GM19452 (cell line): Measurements from ENCODE around the gene NSRP1.
"Not testable (repeated sequence)": the region's sequence is repeated elsewhere in the genome, so short reads cannot be mapped to it uniquely, and the experiment has no call there.

ENCODE experiments used
- ATAC-seq: cut with Tn5 transposase; IDR thresholded peaks from one replicate; pipeline ENCODE4 v1.9.1; 2021; ENCODE audit not compliant: unreplicated experiment

The NSRP1 gene

GRCh38 chr17:30116661-30117551, at the start of gene NSRP1:
Gene NSRP1 (plus strand): TSS chr17:30116816. CDS start chr17:30116844, 28 bp downstream.
- ATAC-seq = peak; percentile 59

- ATAC-seq = no peak
Measured at GRCh38 chr17:30068465-30068864, 48.2 kb upstream of the NSRP1 start.

GRCh38 chr17:30074254-30074653, 42.4 kb upstream of the NSRP1 start:
- ATAC-seq = no peak

GRCh38 chr17:30074730-30075129, 41.9 kb upstream of the NSRP1 start:
- ATAC-seq = no peak

DNA sequence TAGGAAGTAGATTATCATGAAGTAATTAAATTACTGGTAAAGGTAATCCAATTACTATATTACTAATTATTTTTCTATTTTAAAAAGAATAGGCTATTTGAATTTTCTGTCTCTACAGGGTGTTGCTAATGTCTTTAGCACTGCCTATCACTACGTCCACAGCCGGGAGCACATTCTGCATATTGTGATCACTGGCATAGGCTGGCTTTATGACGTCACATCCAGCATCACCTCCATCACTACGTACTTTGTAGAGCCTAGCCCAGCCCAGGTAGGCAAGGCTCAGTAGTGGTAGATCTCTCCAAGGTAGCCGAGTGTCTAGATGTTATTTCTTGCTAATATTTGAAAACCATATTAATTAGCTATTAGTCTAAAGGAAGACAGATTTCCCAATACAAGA, 33.8 kb upstream of the NSRP1 start:
- no peak for ATAC-seq

DNA sequence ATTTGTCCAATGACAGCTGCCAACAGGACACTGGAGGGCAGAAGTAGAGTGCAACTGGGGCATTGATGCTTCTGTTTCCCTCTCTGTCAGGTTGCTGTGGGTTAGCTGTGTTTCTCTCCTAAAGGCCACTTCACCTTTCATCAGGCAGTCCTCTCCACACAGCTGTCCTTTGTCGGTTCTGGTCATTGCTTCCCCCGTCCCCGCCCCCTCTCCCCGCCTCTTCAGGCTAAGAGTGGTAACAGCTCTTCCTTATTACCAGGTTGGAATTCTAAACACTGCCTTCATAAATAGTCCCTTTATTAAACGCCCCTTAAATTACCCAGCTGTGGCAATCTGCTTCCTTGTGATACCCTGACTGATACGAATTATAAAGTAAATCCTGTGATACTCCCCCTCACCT, 31.8 kb upstream of the NSRP1 start:
- ATAC-seq = no peak

DNA sequence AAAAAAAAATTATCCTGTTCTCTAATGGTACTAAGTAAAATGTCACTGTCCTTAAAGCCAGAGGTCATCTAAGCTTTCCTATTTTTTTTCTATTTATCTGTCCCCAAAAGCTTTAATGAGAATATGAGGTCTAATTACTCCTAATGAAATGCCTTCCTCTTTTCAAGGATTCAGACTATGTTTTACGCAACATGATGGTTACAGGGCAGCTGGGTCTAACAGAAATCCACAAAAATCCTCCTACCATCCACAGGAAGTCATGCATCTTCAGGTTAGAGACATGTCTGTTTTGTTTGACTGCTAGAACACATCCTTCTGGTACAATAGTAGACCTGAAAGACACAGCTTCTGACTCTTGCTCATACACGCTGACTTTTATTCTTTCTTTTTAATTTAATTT, 29.7 kb upstream of the NSRP1 start:
- ATAC-seq = no peak

- not testable (repeated sequence) for ATAC-seq
Measured at GRCh38 chr17:30087431-30087830, 29.2 kb upstream of the NSRP1 start.

DNA sequence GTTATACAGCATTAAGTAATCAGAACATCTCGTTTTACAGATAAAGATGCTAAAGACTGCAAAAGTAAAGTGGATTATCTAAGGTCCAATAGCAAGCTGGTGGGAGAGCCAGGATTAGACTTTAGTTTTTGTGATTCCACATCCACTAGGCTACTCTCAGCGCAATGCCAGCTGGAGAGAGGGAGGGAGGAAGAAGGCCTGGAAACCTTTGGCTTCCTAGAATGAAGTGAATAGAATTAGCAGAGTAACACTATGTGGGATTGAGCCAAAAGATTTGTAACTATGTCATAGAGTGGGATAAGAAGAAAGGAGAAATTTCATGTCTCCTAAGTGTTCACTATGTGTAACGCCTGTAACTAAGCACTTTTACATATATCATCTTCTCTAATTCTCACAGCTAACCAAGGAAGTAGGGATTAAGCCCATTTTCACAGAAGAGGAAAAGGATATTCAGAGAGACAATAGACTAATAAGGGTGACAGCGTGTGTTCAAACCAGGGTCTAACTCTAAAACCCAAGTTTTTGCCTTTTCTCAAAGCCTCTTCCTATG, 25.4 kb upstream of the NSRP1 start:
- no peak for ATAC-seq

- no peak for ATAC-seq
Measured at GRCh38 chr17:30091771-30092170, 24.8 kb upstream of the NSRP1 start.

DNA sequence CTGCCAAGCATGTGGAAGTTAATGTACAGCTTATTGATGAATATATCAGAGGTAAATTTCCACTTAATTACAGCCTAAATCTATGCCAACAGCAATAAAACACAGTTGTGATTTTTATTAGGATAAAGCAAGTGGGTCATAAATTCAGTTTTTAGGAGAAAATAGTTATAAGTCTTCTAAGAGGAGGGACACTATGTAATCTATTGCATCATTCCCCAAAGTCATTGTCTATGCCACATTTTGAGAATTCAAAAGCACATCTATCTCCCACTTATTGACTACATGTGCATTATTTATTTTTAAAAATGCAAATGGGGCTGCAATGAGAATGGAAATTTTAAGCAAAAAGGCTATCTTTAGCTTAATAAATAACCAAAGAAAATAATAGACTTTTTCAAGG, 23.7 kb upstream of the NSRP1 start:
- ATAC-seq = no peak

- no peak for ATAC-seq
Measured at GRCh38 chr17:30093463-30094147, 23.0 kb upstream of the NSRP1 start.

DNA sequence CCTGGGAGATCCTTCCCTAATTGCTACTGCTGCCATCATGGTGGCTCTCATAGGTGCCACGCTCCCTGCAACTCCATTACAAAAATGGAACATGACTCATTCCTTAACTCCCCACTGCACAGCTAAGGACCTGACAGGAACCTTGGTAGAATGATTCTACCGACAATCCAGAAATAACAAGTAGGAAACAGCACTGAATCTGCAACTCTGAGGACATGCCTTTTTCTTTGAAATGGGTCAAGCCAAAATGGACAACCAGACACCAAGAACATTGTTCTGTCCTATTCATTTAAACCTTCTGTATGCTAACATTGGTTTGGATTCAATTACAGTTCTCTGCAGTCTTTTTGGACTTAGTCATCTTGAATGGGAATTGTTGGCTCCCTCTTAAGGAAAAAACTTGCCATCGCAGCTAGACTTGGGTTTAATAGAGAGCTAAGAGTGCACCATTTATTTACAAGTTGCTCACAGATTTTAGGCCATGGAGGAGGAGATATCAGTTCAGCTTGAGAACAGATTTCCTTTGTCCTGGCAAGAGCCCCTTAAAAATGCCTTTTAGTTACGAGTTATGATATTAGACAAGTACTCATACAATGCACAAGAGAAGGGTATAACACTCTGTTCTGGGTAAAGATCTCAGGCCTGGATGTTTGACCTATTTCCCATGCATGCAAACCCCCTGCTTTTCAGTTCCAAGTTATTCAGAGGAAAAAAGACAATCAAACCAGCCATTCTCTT, 20.9 kb upstream of the NSRP1 start:
- no peak for ATAC-seq

- no peak for ATAC-seq
Measured at GRCh38 chr17:30101686-30102390, 14.8 kb upstream of the NSRP1 start.

- ATAC-seq = no peak
Measured at GRCh38 chr17:30103921-30104320, 12.7 kb upstream of the NSRP1 start.

DNA sequence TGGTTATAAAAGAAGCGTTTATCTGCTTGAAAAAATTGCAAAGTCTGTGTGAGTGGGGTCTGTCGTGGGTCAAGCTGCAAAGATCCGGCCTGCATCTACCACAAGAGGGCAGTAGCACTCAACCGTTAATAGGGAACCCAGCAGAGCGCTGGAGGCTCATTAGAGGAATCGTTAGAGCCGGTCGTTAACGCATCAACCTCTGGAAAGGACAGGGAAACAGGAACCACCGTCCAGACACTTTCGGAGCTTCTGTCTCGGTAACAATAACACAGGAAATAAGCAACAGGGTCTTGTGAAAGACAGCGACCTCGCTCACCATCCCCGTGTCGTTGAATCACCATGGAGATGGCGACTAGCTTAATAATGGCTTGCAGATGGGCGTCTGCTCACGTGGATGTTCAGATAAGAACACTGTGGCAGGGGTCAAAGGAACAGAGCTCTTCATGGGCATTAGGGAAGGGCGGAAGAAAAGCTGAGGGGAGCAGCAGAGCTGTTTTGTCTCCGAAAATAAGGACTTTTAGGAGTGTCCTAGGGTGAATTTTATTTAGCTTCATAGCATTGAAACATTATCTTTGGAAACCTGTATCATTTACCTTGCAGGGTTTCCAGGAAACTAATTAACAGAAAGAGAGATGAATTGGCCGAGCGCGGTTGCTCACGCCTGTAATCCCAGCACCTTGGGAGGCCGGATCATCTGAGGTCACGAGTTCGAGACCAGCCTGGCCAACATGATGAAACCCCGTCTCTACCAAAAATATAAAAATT, 11.9 kb upstream of the NSRP1 start:
- no peak for ATAC-seq

DNA sequence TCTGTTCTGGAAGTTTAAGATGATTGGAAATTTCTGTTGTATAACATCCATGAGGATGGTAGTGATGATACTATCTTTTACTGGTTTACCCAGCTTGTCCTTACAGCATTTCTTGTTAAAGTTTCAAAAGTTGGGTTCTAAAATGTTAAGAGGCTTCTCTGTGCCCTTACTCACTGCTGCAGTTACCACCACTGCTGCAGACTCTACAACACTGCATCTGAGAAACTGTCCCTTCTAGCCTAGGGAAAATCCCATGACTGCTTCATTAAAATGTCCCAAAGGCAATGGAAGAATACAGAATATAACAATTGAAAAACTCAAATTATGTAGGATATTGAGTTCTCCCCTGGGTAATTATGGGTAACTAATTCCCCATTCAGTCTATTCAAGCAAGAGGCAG, 3.8 kb upstream of the NSRP1 start:
- ATAC-seq = no peak

- ATAC-seq = no peak
Measured at GRCh38 chr17:30113213-30113612, 3.4 kb upstream of the NSRP1 start.

- ATAC-seq = no peak
Measured at GRCh38 chr17:30116345-30116660, 313 bp upstream of the NSRP1 start.

DNA sequence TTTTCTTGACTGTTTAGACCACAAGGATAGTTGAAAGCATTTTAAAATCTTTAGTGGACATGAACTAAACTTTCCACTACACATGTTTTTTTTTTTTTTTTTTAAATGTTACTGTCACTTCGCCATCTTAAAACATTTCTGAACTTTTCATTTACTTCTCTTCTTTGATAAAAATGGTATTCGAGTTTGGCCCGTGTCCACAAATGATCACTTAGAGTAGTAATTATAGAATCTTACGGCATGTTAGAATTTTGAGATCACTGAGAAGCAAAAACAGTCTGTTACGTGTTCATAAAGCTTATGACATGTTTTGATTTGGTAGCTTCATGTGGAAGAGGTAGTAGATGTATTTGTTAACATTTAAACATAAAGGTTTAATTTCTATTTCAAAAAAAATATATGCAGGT, 1.1 kb downstream of the NSRP1 start:
- ATAC-seq = no peak
